Activated naive CD4-positive, alpha-beta T cell (primary cell): ENCODE results near the gene FAM76B.
A peak's percentile ranks its signal among the peaks of the same experiment; 100 is the strongest.

ENCODE experiments used
- DNase-seq, 4 experiments: peaks; one replicate each; lab custom pipeline; 2025; lab: John Stamatoyannopoulos, UW

FAM76B gene

GRCh38 chr11:95792200-95792599 is 2.6 kb upstream of the FAM76B start:
- DNase-seq: no peak

- DNase-seq: no peak
These were observed 2.1 kb upstream of the FAM76B start for GRCh38 chr11:95791709-95792033.

- peak in 3 of 4 experiments; percentile 24 to 45 (median 31) for DNase-seq
These were observed 1.5 kb upstream of the FAM76B start for GRCh38 chr11:95790933-95791708.

GRCh38 chr11:95790123-95790932 is 746 bp upstream of the FAM76B start, which contains the start of gene CEP57:
CEP57 (plus strand) TSS chr11:95790498; CDS start chr11:95790699, 201 bp downstream.
- peak; percentile 71 to 87 (median 82) for DNase-seq

GRCh38 chr11:95788921-95789505 is 569 bp downstream of the FAM76B start:
- DNase-seq: peak in 2 of 4 experiments; percentile 26 to 31

GRCh38 chr11:95780544-95780943 is 9.0 kb downstream of the FAM76B start:
- DNase-seq: no peak

GRCh38 chr11:95778699-95779098 is 10.9 kb downstream of the FAM76B start:
- no peak for DNase-seq

GRCh38 chr11:95776859-95777258 is 12.7 kb downstream of the FAM76B start:
- no peak for DNase-seq

- no peak for DNase-seq
These were observed 21.1 kb downstream of the FAM76B start for GRCh38 chr11:95768521-95768920.

- no peak for DNase-seq
These were observed 22.1 kb downstream of the FAM76B start for GRCh38 chr11:95767498-95767897.

- no peak for DNase-seq
These were observed 22.9 kb downstream of the FAM76B start for GRCh38 chr11:95766701-95767100.

GRCh38 chr11:95764267-95764898 is 25.2 kb downstream of the FAM76B start:
- no peak for DNase-seq

GRCh38 chr11:95762534-95762933 is 27.0 kb downstream of the FAM76B start:
- no peak for DNase-seq

GRCh38 chr11:95760941-95761340 is 28.6 kb downstream of the FAM76B start:
- no peak for DNase-seq

- DNase-seq: no peak
These were observed 38.1 kb downstream of the FAM76B start for GRCh38 chr11:95751515-95751914.

GRCh38 chr11:95750101-95750500 is 39.5 kb downstream of the FAM76B start:
- DNase-seq: no peak

GRCh38 chr11:95739108-95739938 is 50.3 kb downstream of the FAM76B start:
- DNase-seq: no peak

- DNase-seq: no peak
These were observed 52.8 kb downstream of the FAM76B start for GRCh38 chr11:95736809-95737208.

GRCh38 chr11:95736355-95736754 is 53.2 kb downstream of the FAM76B start:
- DNase-seq: no peak

GRCh38 chr11:95734009-95734572 is 55.5 kb downstream of the FAM76B start:
- DNase-seq: no peak
